WI38 (cell line): ENCODE measurements around the gene NCAPD2.

Experiments
- H3K4me3 ChIP-seq: 2 replicates; pipeline ENCODE4 v1.5.1; 2011; ENCODE audit warnings: low read depth, mild to moderate bottlenecking, control low read depth, low read length
- TF ChIP-seq, protein P1 (sequence below): IDR thresholded peaks from 2 replicates; pipeline ENCODE4 v1.5.1; 2012; ENCODE audit warnings: low read depth, mild to moderate bottlenecking, control low read depth, low read length

NCAPD2 gene

DNA sequence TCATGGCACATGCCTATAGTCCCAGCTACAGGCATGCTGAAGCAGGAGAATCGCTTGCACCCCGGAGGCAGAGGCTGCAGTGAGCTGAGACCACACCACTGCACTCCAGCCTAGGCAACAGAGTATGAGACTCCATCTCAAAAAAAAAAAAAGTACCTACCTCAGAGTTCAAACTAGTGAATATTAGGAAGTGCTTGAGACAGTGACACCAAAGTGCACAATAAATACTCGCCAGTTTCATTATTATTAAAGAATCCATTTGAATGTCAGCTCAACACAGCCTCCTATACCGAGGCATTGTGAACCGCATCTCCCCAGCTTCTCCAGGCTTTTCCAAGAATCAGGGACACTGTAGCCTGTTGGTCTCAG lies 45.4 kb downstream of the NCAPD2 start:
- no peak overlapping the region for H3K4me3 ChIP-seq
- TF ChIP-seq, protein P1, sequence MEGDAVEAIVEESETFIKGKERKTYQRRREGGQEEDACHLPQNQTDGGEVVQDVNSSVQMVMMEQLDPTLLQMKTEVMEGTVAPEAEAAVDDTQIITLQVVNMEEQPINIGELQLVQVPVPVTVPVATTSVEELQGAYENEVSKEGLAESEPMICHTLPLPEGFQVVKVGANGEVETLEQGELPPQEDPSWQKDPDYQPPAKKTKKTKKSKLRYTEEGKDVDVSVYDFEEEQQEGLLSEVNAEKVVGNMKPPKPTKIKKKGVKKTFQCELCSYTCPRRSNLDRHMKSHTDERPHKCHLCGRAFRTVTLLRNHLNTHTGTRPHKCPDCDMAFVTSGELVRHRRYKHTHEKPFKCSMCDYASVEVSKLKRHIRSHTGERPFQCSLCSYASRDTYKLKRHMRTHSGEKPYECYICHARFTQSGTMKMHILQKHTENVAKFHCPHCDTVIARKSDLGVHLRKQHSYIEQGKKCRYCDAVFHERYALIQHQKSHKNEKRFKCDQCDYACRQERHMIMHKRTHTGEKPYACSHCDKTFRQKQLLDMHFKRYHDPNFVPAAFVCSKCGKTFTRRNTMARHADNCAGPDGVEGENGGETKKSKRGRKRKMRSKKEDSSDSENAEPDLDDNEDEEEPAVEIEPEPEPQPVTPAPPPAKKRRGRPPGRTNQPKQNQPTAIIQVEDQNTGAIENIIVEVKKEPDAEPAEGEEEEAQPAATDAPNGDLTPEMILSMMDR = no peak

DNA sequence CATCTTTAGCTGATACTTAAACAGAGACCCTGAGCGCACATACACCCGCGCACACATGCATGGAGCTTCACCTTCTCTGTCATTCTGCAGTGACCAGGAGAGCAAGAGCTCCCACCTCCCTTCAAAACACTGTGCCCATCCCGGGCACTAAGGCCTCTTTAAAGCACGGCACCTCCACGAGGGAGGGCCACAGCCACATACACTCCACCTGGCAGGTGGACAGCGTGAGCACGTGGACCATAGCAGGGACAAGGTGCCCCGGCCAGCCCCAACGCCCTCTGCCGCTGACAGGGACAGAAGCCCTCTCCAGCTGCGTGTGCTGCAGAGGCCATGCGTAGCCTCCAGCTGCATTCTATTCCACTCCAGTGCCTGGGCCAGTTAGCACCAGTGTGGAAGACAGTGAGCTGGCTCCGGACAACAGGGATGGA lies 45.8 kb downstream of the NCAPD2 start:
- H3K4me3 ChIP-seq = no peak overlapping the region
- TF ChIP-seq, protein P1 = no peak

- TF ChIP-seq, protein P1 = no peak
- H3K4me3 ChIP-seq = no peak overlapping the region
These were observed 46.4 kb downstream of the NCAPD2 start for GRCh38 chr12:6540181-6540877.

GRCh38 chr12:6541371-6542165 lies 47.7 kb downstream of the NCAPD2 start:
- TF ChIP-seq, protein P1 = no peak
- H3K4me3 ChIP-seq = no peak overlapping the region

- no peak overlapping the region for H3K4me3 ChIP-seq
- TF ChIP-seq, protein P1 = no peak
These were observed 48.5 kb downstream of the NCAPD2 start for GRCh38 chr12:6542209-6543009.

- no peak overlapping the region for H3K4me3 ChIP-seq
- TF ChIP-seq, protein P1 = no peak
These were observed 52.1 kb downstream of the NCAPD2 start for GRCh38 chr12:6546016-6546415.

- peak overlapping the region; percentile 66 for H3K4me3 ChIP-seq
- TF ChIP-seq, protein P1 = no peak
These were observed 53.7 kb downstream of the NCAPD2 start for GRCh38 chr12:6547566-6547965.
